ENCODE data around the gene RPS23. TPM values are rescaled to one million over a fixed set of nuclear protein-coding genes. Genes with fewer than 3 reads are reported as not detected.

RPS23 gene
- total RNA-seq (2021) (1,953 and 1,982 TPM in 2 replicates), Bru-seq, nascent RNA (percentile 100 among the genes with signal in this experiment), BruChase-seq, experiment 1, labeled RNA remaining after a 2-hour chase (percentile 99 among the genes with signal in this experiment), BruChase-seq, experiment 2, labeled RNA remaining after a 6-hour chase (percentile 99 among the genes with signal in this experiment)
- long read RNA-seq, transcript RPS23-201 (4 exons, 3,437 nt), result major isoform, 368 of 425 reads
- long read RNA-seq, transcript RPS23-203 (3 exons, 576 nt), result minor isoform, 35 of 425 reads
- long read RNA-seq, partial matches to known transcripts, result 4 of 425 reads
- long read RNA-seq, other reads (novel, unspliced or antisense), result 18 of 425 reads

GRCh38 chr5:82277987-82278710, at the start of gene RPS23:
RPS23 (minus strand) TSS chr5:82278354; CDS start chr5:82278323, 31 bp downstream.
- peaks cover 39% of the 10 kb centered on the region for H3K36me3 ChIP-seq (ENCODE audit: insufficient read depth, low read length, poor library complexity, severe bottlenecking)
- peaks cover 5% of the 10 kb centered on the region for H3K4me1 ChIP-seq (ENCODE audit: insufficient read depth, low read length, poor library complexity, severe bottlenecking)
- no peak for TF ChIP-seq CTCF (conservative IDR thresholded peaks at IDR 0.05; ENCODE audit: low read depth, low read length)
- TF ChIP-seq EZH2 (IDR thresholded peaks at IDR 0.05; ENCODE audit: borderline replicate concordance, low read depth, low read length, poor library complexity, severe bottlenecking), result no peak
- peak within 1 kb of the TSS; percentile 80 for H3K4me3 ChIP-seq (ENCODE audit: low read depth, low read length, poor library complexity, severe bottlenecking)
- H3K9me3 ChIP-seq (ENCODE audit: low read depth, low read length, poor library complexity, severe bottlenecking), result no peaks in the 10 kb centered on the region
- CTCF ChIA-PET, result no interaction called here
- H3K27me3 ChIP-seq (replicated peaks; ENCODE audit: insufficient read depth, low read depth, low read length, poor library complexity), result no peaks in the 10 kb centered on the region
- intact Hi-C loops (cut with micrococcal nuclease; ENCODE audit: unreplicated experiment), result no loop called here
- POLR2A ChIA-PET (ENCODE audit: low non-redundant PET), result interaction anchor here (0.6 kb wide), 1 partner anchor 847 kb away, joined by 3 read pairs; no protein-coding TSS in a partner anchor
- H3K27ac ChIP-seq (ENCODE audit: low read depth, low read length, poor library complexity, severe bottlenecking), result peak within 1 kb of the TSS; percentile 92
- DNase-seq (ENCODE audit: low spot score), result peak; percentile 96
- BruUV-seq (replicated peaks), result no TSS peak

DNA sequence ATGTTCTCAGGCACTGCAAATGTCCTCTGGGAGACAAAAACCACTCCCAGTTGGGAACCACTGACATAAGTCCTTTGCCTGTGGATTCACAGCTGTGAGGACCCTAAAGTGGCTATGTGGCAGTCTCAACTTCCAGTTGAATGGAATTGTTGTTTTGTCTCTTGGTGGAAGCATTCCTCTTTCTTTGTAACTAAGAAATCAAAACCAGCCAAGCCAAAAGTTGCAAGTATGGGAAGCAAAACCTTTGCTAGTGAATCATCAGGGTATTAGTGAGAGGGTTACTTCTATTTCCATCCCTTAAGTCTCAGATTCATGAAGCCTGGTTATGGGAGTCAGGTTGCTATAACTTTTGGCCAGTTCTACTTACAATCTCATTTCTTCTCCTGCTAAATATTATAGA, 49.8 kb upstream of the RPS23 start:
- CTCF ChIA-PET, result no interaction called here
- no peak overlapping the region for H3K27ac ChIP-seq (ENCODE audit: low read depth, low read length, poor library complexity, severe bottlenecking)
- POLR2A ChIA-PET (ENCODE audit: low non-redundant PET), result no interaction called here
- DNase-seq (ENCODE audit: low spot score), result no peak
- H3K36me3 ChIP-seq (ENCODE audit: insufficient read depth, low read length, poor library complexity, severe bottlenecking), result no peaks in the 10 kb centered on the region
- no peaks in the 10 kb centered on the region for H3K9me3 ChIP-seq (ENCODE audit: low read depth, low read length, poor library complexity, severe bottlenecking)
- intact Hi-C loops (cut with micrococcal nuclease; ENCODE audit: unreplicated experiment), result no loop called here
- no peaks in the 10 kb centered on the region for H3K4me1 ChIP-seq (ENCODE audit: insufficient read depth, low read length, poor library complexity, severe bottlenecking)
- no peak for TF ChIP-seq CTCF (conservative IDR thresholded peaks at IDR 0.05; ENCODE audit: low read depth, low read length)
- no TSS peak for BruUV-seq (replicated peaks)
- no peaks in the 10 kb centered on the region for H3K27me3 ChIP-seq (replicated peaks; ENCODE audit: insufficient read depth, low read depth, low read length, poor library complexity)
- no peak overlapping the region for H3K4me3 ChIP-seq (ENCODE audit: low read depth, low read length, poor library complexity, severe bottlenecking)

DNA sequence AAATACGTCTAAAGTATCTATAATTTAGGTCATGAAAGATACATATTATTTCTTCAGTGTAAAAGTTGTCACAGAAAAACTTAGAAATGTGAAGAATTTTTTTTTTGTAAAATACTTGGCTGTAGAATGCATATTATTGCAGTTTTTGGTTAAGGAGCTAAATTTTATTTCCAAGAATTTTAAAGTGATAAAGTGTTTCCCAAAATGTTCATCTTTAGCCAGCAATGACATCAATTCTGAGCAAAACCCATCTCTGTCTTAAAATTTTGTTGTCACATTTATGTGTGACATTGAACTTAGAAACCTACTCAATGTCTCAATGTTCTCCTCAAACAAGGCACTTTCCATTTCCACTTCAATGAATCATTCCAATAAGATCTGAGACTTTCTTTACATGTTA, 47.8 kb upstream of the RPS23 start:
- Histone ChIP-seq H3K4me1 (ENCODE audit: insufficient read depth, low read length, poor library complexity, severe bottlenecking) (no peaks in the 10 kb centered on the region), H3K27ac (ENCODE audit: low read depth, low read length, poor library complexity, severe bottlenecking) (no peak overlapping the region), H3K9me3 (ENCODE audit: low read depth, low read length, poor library complexity, severe bottlenecking) (no peaks in the 10 kb centered on the region), H3K36me3 (ENCODE audit: insufficient read depth, low read length, poor library complexity, severe bottlenecking) (no peaks in the 10 kb centered on the region), H3K4me3 (ENCODE audit: low read depth, low read length, poor library complexity, severe bottlenecking) (no peak overlapping the region), H3K27me3 (replicated peaks; ENCODE audit: insufficient read depth, low read depth, low read length, poor library complexity) (no peaks in the 10 kb centered on the region)
- POLR2A ChIA-PET (ENCODE audit: low non-redundant PET), result no interaction called here
- intact Hi-C loops (cut with micrococcal nuclease; ENCODE audit: unreplicated experiment), result no loop called here
- TF ChIP-seq CTCF (conservative IDR thresholded peaks at IDR 0.05; ENCODE audit: low read depth, low read length) (no peak), EZH2 (IDR thresholded peaks at IDR 0.05; ENCODE audit: borderline replicate concordance, low read depth, low read length, poor library complexity, severe bottlenecking) (no peak)
- CTCF ChIA-PET, result no interaction called here
- DNase-seq (ENCODE audit: low spot score), result no peak
- BruUV-seq (replicated peaks), result no TSS peak

Measured in A673 (cell line).